ENCODE data around the gene CABP7.

Gene CABP7

GRCh38 chr22:29718949-29719898 is 579 bp upstream of the CABP7 start:
- Histone ChIP-seq H3K36me3 (ENCODE audit: low read depth) (no peaks in the 10 kb centered on the region), H3K9me3 (ENCODE audit: severe bottlenecking) (no peaks in the 10 kb centered on the region), H3K27ac (ENCODE audit: poor library complexity, severe bottlenecking) (no peak overlapping the region), H3K27me3 (ENCODE audit: insufficient read depth, poor library complexity, severe bottlenecking) (peaks cover 17% of the 10 kb centered on the region), H3K4me3 (ENCODE audit: severe bottlenecking) (no peak overlapping the region), H3K4me1 (ENCODE audit: insufficient read depth, poor library complexity, severe bottlenecking) (no peaks in the 10 kb centered on the region)
- ATAC-seq (ENCODE audit: low read depth) (no peak), DNase-seq (ENCODE audit: low spot score) (no peak)
- TF ChIP-seq CTCF (IDR thresholded peaks at IDR 0.05; ENCODE audit: poor library complexity, severe bottlenecking) = no peak

- Histone ChIP-seq H3K27me3 (ENCODE audit: insufficient read depth, poor library complexity, severe bottlenecking) (peaks cover 17% of the 10 kb centered on the region), H3K9me3 (ENCODE audit: severe bottlenecking) (no peaks in the 10 kb centered on the region), H3K4me1 (ENCODE audit: insufficient read depth, poor library complexity, severe bottlenecking) (no peaks in the 10 kb centered on the region), H3K36me3 (ENCODE audit: low read depth) (no peaks in the 10 kb centered on the region), H3K4me3 (ENCODE audit: severe bottlenecking) (no peak overlapping the region), H3K27ac (ENCODE audit: poor library complexity, severe bottlenecking) (no peak overlapping the region)
- TF ChIP-seq CTCF (IDR thresholded peaks at IDR 0.05; ENCODE audit: poor library complexity, severe bottlenecking) = no peak
- DNase-seq (ENCODE audit: low spot score) = no peak
- ATAC-seq (ENCODE audit: low read depth) = no peak
Measured at GRCh38 chr22:29720811-29721323, 1.1 kb downstream of the CABP7 start.

GRCh38 chr22:29722151-29722550 is 2.3 kb downstream of the CABP7 start:
- H3K4me1 ChIP-seq (ENCODE audit: insufficient read depth, poor library complexity, severe bottlenecking) = no peaks in the 10 kb centered on the region
- no peak overlapping the region for H3K4me3 ChIP-seq (ENCODE audit: severe bottlenecking)
- ATAC-seq (ENCODE audit: low read depth) (no peak), DNase-seq (ENCODE audit: low spot score) (no peak)
- peaks cover 17% of the 10 kb centered on the region for H3K27me3 ChIP-seq (ENCODE audit: insufficient read depth, poor library complexity, severe bottlenecking)
- no peaks in the 10 kb centered on the region for H3K36me3 ChIP-seq (ENCODE audit: low read depth)
- H3K9me3 ChIP-seq (ENCODE audit: severe bottlenecking) = no peaks in the 10 kb centered on the region
- TF ChIP-seq CTCF (IDR thresholded peaks at IDR 0.05; ENCODE audit: poor library complexity, severe bottlenecking) = no peak
- no peak overlapping the region for H3K27ac ChIP-seq (ENCODE audit: poor library complexity, severe bottlenecking)

- Histone ChIP-seq H3K4me3 (ENCODE audit: severe bottlenecking) (no peak overlapping the region), H3K27me3 (ENCODE audit: insufficient read depth, poor library complexity, severe bottlenecking) (peaks cover 17% of the 10 kb centered on the region), H3K36me3 (ENCODE audit: low read depth) (no peaks in the 10 kb centered on the region), H3K4me1 (ENCODE audit: insufficient read depth, poor library complexity, severe bottlenecking) (no peaks in the 10 kb centered on the region), H3K9me3 (ENCODE audit: severe bottlenecking) (no peaks in the 10 kb centered on the region), H3K27ac (ENCODE audit: poor library complexity, severe bottlenecking) (no peak overlapping the region)
- TF ChIP-seq CTCF (IDR thresholded peaks at IDR 0.05; ENCODE audit: poor library complexity, severe bottlenecking) = no peak
- ATAC-seq (ENCODE audit: low read depth) (no peak), DNase-seq (ENCODE audit: low spot score) (no peak)
Measured at GRCh38 chr22:29722587-29722986, 2.8 kb downstream of the CABP7 start.

- Histone ChIP-seq H3K27ac (ENCODE audit: poor library complexity, severe bottlenecking) (no peak overlapping the region), H3K36me3 (ENCODE audit: low read depth) (no peaks in the 10 kb centered on the region), H3K9me3 (ENCODE audit: severe bottlenecking) (no peaks in the 10 kb centered on the region), H3K4me3 (ENCODE audit: severe bottlenecking) (no peak overlapping the region), H3K27me3 (ENCODE audit: insufficient read depth, poor library complexity, severe bottlenecking) (peaks cover 17% of the 10 kb centered on the region), H3K4me1 (ENCODE audit: insufficient read depth, poor library complexity, severe bottlenecking) (no peaks in the 10 kb centered on the region)
- no peak for TF ChIP-seq CTCF (IDR thresholded peaks at IDR 0.05; ENCODE audit: poor library complexity, severe bottlenecking)
- DNase-seq (ENCODE audit: low spot score) (no peak), ATAC-seq (ENCODE audit: low read depth) (no peak)
Measured at GRCh38 chr22:29723766-29724165, 4.0 kb downstream of the CABP7 start.
